ENCODE results near the gene SLC38A4. TPM values are rescaled to one million over a fixed set of nuclear protein-coding genes. Genes with fewer than 3 reads are reported as not detected.

SLC38A4 gene
- polyA plus RNA-seq, 3 donors = 0.30 to 1.7 (median 1.1) TPM

DNA sequence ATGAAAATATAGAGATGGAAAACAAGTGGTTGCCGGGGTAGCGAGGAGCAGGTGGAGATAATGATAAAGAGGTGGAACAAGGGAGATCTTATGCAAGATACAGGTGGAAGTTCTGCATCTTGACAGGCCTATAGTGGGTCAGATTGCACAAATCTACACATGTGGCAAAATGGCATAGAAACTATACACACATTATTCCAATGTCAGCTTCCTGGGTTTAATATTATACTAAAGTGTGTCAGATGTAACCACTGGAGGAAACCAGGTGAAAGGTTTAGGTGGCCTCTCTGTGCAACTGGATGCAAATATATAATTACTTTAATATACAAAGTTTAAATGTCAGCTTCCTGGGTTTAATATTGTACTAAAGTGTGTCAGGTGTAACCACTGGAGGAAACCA, 1.1 kb downstream of the SLC38A4 start:
- 78 to 98% (median 91%) methylated on average over 2 of the region's 2 CpGs for WGBS, 3 donors
- no peak overlapping the region for H3K27ac ChIP-seq (ENCODE audit: low read depth, low read length)

DNA sequence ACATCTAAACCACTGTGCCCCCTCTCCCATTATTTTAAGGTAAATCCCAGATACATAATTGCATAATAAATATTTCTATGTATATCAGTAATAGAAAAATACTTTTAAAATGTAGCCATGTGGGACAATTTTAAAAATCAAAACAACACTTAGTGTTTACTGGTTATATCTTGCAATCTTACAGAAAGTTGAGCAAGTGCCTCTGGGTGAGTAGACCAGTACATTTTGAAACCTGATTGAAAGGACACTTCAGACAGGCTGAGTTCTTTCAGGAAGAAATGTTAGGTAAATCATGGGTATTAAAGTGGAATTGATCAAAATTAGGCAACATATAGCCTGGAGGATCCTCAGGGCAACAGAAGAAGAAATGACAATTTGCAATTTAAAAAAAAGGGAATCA, 7.2 kb downstream of the SLC38A4 start:
- no peak overlapping the region for H3K27ac ChIP-seq (ENCODE audit: low read depth, low read length)

DNA sequence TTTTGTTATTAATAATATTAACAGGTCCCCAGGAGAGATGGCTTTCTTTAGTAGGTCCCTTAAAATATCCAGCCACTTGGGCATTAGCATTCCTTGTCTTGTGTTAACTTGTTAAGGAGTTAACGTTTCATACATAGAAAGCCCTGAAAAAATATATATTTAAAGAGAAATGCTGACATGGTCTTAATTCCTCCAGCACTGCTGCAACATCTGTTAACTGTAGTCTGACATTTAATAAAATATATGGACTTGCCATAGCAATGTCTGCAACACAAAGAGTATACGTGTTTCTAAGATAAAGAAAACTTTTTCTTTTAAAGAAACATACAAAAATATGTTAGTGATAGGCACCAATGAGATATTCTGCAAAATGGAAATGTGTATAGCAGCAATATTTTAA, 10.0 kb downstream of the SLC38A4 start:
- no peak overlapping the region for H3K27ac ChIP-seq (ENCODE audit: low read depth, low read length)
- WGBS, 3 donors = 46 to 55% (median 51%) methylated on average over 2 of the region's 2 CpGs

DNA sequence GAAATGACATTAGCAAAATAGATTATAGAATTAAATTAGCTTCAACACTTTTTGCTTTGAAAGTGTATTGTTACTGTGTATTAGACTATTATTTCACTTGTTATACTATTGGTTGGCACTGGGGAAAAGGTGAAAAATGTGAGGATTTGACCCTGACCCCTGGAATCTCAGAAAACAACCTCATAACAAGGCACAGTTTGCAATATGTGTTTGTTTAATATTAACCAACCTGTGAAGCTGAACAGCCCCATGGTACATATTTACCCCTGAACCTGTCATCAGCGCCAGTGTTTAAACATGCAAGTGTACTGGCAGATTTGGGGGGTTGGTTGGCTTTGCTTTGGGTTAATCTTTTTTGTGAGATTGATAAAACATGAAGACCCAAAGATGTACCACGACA, 11.7 kb downstream of the SLC38A4 start:
- 45 to 90% (median 89%) methylated on average over 2 of the region's 2 CpGs for WGBS, 3 donors
- H3K27ac ChIP-seq (ENCODE audit: low read depth, low read length) = no peak overlapping the region

DNA sequence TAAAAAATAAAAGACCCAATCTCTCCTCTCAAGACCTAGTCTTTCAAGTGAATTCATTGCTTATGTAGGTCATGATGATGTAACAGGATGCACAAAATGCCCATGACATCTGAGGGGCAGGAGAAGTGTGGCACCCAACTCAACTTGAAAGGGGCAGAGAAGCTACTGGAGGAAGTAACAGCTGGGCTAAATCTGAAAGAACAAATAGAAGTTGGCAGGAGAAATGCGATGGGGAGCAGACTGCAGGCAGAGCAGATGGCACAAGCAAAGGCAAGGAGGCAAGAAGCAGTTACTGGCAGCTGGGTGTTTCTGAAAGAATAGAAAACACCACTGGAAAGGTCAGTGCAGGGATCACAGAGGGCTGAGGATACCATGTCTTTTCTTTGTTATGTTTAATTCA, 14.6 kb downstream of the SLC38A4 start:
- no peak overlapping the region for H3K27ac ChIP-seq (ENCODE audit: low read depth, low read length)
- 58 to 75% (median 69%) methylated on average over 1 of the region's 1 CpG for WGBS, 3 donors

DNA sequence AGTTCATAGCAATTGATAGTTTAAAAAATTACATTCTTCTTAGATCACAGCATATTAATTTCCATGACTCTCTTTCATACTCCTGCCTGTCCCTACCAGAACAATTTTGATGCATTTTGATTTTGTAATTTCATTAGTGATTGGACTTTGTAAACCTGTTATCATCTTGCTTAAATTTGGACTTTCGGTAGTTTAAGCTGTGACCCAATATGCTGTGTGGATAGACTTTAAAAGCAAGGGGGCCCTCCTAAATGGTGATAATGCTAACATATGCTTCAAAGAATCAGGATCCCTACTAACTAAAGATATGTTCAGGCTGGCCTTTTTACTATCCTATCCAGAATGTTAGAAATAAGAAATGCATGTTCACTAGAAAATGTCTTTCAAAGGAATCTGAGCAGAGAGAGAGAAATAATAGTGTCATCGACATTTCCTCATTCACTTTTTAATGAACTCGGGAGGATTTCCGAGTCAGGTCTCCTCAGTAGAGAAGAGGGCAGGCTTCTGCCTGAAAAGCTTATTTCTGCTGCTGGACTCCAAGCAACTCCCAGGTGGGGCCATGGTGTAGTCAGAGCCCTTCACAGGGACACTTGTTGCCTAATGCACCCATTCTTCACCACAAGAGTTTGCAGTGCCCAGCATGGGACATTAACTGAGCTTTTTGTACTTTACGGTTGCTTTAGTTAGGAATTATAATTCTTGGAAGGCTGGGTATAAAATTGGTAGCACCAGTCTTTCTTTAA, 16.7 kb downstream of the SLC38A4 start:
- WGBS, 3 donors = 70 to 85% (median 80%) methylated on average over 5 of the region's 5 CpGs

DNA sequence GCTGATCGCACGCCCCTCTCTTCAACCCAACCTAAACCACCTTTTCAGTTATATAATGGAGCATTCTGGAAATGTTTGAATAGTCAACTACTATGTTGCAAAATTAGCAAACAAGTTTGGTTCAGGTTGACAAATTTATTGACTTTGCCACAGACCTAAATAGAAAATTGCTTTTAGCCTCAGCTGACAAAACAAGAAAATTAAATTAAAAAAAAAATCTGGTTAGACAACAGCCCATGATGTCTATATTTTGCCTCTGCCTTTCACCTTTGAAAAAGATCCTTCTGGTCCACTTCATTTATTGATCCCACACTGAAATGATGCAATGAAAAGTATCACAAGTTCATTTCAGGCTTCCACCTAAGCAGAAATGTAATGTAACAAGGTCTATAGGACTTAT, 17.5 kb downstream of the SLC38A4 start:
- H3K27ac ChIP-seq (ENCODE audit: low read depth, low read length) = no peak overlapping the region
- WGBS, 3 donors = 92 to 99% (median 97%) methylated on average over 2 of the region's 2 CpGs

More for the DNA sequence above, 16.7 kb downstream of the SLC38A4 start:
- no peak overlapping the region for H3K27ac ChIP-seq (ENCODE audit: low read depth, low read length)

DNA sequence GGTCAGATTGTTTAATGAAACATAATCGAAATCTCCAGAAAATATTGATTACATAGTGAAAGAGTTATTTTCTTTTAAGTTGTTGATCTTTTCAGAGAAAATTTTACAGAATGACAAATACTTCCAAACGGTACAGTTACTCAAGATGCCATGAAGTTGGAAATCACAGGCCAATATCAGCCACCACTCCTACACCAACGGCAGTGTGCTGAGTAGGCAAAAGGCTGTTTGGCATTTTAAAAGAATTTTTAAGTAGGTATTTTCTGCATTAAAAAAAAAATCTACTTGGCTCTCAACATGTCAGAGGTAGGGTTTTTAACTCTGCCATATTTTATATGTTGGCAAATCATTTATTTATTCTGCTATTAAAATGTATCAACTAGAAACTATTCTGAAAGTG, 21.7 kb downstream of the SLC38A4 start:
- no peak overlapping the region for H3K27ac ChIP-seq (ENCODE audit: low read depth, low read length)
- WGBS, 3 donors = 76 to 83% (median 82%) methylated on average over 3 of the region's 3 CpGs

DNA sequence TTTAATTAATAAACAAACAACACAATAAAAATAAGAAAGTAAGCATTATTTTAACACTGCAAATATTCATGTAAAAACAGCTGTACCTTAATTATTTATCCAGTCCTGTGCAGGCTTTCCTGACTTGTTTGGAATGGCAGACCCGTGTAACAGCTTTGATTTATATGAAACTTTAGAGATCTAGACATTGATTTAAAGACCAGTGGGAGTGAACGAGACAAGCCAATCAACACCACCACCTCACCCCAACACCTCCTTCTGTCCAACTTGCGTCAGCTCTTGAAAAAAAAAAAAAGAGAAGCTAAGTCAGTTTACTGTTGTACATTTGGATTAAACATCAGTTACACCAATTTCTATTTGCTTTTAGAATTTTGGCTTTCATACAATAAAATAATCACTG, 22.3 kb downstream of the SLC38A4 start:
- 39 to 71% (median 67%) methylated on average over 3 of the region's 3 CpGs for WGBS, 3 donors
- no peak overlapping the region for H3K27ac ChIP-seq (ENCODE audit: low read depth, low read length)

DNA sequence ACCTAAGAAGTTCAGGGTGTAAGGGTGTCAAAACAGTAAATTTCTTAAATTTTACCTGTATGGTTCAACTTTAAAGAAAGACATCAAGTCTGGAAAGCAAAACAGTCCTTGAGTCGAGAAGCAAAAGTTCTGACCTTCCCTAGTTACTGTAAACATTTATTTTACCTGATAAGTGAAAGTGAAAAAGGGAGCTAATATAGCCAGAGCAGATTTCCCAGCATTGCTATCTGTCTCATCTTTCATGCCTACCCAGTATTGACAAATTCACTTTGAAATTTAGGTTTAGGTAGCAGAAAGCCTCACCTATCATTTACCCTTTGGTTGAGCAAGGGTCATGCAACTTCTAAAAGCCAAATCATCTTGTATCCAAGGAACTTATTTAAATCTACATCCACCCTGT, 24.5 kb downstream of the SLC38A4 start:
- 24 to 60% (median 58%) methylated on average over 1 of the region's 1 CpG for WGBS, 3 donors
- H3K27ac ChIP-seq (ENCODE audit: low read depth, low read length) = no peak overlapping the region

DNA sequence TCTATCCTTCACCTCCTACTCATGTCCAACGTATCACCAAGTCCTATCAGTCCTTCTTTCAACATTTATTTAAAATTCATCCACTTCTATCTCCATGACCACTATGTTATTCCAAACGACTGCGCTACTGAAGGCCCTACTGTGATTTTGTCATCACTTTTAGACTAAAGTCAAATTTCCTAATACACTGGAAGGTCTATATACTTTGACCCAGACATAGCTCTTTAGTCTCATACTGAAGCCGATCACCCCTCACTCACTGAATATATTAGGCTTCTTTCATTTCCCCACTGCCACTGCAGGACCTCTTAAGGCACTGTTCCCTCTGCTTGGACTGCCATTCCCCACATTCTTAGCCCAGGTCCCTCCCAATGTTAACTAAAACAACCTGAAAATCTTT, 25.6 kb downstream of the SLC38A4 start:
- H3K27ac ChIP-seq (ENCODE audit: low read depth, low read length) = no peak overlapping the region
- WGBS, 3 donors = 83 to 91% (median 90%) methylated on average over 4 of the region's 4 CpGs

DNA sequence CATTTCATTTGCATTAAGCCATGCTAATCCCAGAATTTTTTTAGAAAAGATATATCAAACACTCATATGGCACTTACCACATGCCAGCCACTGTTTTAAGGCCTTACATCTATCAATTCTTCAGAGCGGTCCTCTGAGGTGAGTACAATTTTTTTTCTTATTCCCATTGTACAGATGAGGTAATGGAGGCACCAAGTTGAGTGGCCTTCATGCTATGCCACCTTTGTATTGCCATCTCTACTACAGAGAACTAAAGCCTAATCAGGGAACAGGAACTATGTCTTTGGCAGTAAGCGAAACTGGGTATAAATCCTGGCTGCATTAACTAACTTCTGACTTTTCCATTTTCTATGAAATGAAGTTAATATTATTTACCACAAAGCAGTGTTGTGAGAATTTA, 27.1 kb downstream of the SLC38A4 start:
- no peak overlapping the region for H3K27ac ChIP-seq (ENCODE audit: low read depth, low read length)
- WGBS, 3 donors = 95 to 100% (median 97%) methylated on average over 2 of the region's 2 CpGs

DNA sequence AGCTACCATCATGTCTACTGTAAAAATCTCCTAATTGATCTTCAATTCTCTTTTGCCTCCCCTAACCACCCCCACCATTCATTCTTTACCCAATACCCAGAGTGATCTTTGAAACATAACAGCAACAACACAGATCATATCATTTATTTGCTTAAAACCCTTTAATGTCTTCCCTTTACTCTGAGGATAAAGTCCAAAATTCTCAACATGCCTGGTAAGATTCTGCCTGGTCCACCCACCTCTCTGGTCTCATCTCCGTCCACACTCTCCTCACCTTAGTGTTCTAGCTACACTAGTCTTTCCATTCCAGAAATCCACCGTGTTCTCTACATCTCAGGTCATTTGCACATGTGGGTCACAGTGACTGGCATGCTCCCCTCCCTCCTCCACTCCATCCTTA, 27.7 kb downstream of the SLC38A4 start:
- 88 to 93% (median 90%) methylated on average over 2 of the region's 2 CpGs for WGBS, 3 donors
- no peak overlapping the region for H3K27ac ChIP-seq (ENCODE audit: low read depth, low read length)

DNA sequence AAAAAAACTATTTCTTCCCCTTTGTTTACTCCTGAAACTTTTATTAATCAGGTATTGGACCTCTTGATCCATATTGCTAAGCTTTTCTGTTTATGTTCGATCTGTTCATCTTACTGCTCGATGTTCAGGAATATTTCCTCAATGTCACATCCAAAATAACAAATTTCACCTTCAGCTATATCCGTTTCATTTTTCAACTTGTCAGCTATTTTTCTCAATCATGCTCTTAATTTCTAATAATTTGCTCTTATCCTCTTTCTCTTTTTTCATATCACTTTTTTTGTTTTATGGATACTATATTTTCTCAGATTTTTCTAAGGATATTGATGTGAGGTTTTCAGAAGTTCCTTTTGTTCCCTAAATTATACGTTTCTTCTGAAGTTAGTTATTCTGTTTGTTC, 29.8 kb downstream of the SLC38A4 start:
- 94 to 98% (median 96%) methylated on average over 4 of the region's 4 CpGs for WGBS, 3 donors

DNA sequence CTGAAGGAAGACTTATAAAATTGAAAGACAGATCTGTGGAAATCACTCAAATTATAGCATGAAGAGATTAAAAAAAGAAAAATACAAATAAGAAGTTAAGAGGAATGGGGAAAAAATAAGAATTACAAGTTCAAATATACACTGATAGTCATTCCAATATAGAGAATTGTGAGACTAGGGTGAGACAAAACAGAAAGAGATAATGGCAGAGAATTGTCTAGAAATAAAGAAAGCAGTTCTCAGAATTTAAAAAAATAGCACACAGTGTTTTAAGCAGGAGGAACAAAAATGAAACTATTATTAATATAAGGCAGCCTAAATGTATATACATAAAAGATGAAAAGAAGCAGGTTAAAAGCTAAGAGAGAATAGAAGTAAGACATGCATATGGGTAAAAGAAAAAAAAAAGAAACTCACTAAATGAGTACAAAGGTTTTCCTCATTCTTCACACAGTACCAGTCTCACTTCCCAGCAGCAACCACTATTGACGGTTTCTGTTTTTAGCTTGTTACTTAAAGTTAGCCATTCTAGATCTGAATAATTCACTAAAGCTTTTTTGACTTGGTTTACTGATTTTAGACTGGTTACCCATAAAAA, 31.1 kb downstream of the SLC38A4 start:
- H3K27ac ChIP-seq (ENCODE audit: low read depth, low read length) = no peak overlapping the region
- WGBS, 3 donors = 82 to 91% (median 90%) methylated on average over 1 of the region's 1 CpG

More for the DNA sequence above, 29.8 kb downstream of the SLC38A4 start:
- H3K27ac ChIP-seq (ENCODE audit: low read depth, low read length) = no peak overlapping the region

DNA sequence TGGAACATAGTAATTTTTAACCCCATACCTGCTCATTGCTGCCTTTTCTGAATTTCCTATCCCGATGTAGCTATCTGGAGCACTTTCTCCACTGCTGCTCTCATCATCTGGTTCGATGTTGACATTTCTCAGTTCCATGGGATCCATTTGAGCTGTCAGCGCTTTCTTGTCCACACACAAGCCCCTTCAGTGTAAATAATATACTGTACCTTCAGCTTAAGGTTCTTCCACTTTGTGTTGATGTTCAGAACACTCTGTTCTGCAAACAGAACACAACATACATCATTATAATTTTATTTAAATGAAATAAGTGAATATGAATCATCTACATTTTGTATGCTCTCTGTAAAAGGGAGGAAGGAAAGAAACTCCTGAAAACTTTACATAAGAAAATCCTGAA, 32.9 kb downstream of the SLC38A4 start:
- no peak overlapping the region for H3K27ac ChIP-seq (ENCODE audit: low read depth, low read length)
- WGBS, 3 donors = 88 to 93% (median 92%) methylated on average over 3 of the region's 3 CpGs

DNA sequence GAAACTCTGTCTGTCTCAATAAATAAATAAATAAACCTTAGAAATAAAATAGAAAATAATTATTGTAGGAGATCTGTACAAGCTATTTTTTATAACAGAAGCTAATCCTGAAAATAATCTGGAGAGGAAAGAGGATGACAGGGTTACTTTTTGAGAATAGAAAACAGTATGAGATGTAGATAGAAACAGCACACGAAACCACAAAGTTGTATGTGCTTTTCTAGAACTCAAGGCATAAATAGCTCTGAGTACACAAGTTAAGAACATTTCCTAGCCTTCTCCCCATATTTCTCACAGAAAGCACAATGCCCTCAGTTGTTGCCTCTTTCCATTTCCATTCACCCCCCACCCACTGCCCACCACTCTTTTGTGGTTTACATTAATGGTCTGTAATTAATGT, 35.7 kb downstream of the SLC38A4 start:
- H3K27ac ChIP-seq (ENCODE audit: low read depth, low read length) = no peak overlapping the region
- WGBS, 3 donors = 42 to 92% (median 86%) methylated on average over 1 of the region's 1 CpG

DNA sequence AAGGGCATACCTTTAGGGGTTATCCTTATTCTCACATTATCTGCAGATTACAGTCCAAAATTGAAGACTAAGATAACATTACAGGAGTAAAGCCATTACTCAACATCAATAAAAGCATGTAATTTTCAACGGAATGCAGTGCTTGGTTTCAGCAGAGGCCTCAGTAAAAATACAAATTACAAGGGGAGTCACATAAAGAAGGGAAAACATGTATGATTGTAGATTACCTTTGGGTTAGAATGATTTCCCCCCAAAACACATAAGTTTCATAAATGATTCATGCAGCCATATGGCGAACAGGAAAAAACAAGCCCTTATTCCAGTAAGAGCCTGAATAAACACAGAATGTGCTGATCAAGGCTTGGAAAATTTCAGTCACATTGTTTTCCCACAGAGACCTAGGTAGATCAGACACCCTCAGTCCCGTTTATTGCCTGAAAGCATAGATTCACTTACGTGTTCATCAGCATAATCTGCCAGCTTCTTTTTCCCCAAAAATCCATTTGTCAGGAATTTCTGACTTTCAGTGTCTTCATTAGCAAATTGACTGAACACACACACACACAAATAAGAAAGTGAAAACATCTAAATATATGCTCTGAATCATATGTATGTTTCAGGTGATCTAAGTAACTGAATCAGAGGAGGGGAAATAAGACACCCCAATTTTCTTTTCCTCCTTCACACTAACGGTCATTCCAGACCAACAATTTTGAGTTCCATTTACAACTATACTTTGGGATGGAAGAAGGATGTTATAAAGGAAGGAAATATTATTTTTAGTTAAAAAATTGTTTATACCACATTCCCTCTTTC, 37.5 kb downstream of the SLC38A4 start:
- 60 to 83% (median 78%) methylated on average over 5 of the region's 5 CpGs for WGBS, 3 donors
- H3K27ac ChIP-seq (ENCODE audit: low read depth, low read length) = no peak overlapping the region

DNA sequence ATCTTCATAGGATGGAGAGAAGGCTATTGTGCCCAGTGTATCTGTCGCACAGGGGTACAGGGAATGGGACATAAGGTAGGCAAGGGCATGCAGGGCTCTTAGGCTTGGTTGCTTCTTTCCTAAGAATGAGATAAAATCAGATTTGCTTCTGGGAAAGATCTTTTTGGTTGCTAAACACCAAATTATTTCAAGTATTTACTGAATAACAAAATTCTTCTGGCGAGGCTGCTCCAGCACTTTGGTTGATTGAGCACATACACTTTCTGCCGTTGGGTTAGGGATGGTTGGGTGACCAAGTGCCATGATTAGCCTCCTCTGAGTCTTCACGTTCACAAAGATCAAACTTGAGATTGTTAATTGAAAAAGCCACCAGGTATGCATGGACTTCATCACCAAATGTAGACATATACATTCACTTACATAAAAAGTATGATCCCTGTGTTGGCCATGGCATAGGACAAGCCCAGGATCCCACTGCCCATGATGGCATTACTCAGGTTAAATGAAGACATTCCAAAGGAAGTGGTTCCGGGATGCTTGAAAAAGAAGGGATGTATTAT, 38.2 kb downstream of the SLC38A4 start:
- H3K27ac ChIP-seq (ENCODE audit: low read depth, low read length) = no peak overlapping the region
- 88 to 95% (median 91%) methylated on average over 5 of the region's 5 CpGs for WGBS, 3 donors

All from adipose tissue (tissue), 3 donors.